Liver (tissue), 9 donors: ENCODE data around the gene ISCA1. TPM values are rescaled to one million over a fixed set of nuclear protein-coding genes. Genes with fewer than 3 reads are reported as not detected.

Experiments
- DNase-seq: peaks from one replicate; pipeline ENCODE4 v3.0.0-alpha.2; 2017; ENCODE audit warnings: low spot score
- H3K27ac ChIP-seq, 2 donors: one replicate each; pipeline ENCODE4 v1.7.0; 2013; ENCODE audit warnings: inconsistent platforms in 2 of 2, low read length in 2 of 2, control low read depth in 1 of 2, low read depth in 1 of 2, mild to moderate bottlenecking in 1 of 2
- H3K27me3 ChIP-seq, 4 donors: one replicate each; pipeline versions ENCODE4 v1.6.1 to v1.7.0; 2013; ENCODE audit warnings: low read length in 3 of 4, inconsistent platforms in 1 of 4, mild to moderate bottlenecking in 1 of 4, moderate library complexity in 1 of 4; ENCODE audit not compliant: control insufficient read depth in 4 of 4, insufficient read depth in 4 of 4
- H3K36me3 ChIP-seq, 4 donors: one replicate each; pipeline versions ENCODE4 v1.6.1 to v1.7.0; 2013; ENCODE audit warnings: low read length in 3 of 4, mild to moderate bottlenecking in 3 of 4, low read depth in 1 of 4, moderate library complexity in 1 of 4; ENCODE audit not compliant: control insufficient read depth in 4 of 4, insufficient read depth in 3 of 4
- H3K4me1 ChIP-seq, 4 donors: one replicate each; pipeline versions ENCODE4 v1.6.1 to v1.7.0; 2013; ENCODE audit warnings: low read length in 3 of 4, mild to moderate bottlenecking in 3 of 4, moderate library complexity in 1 of 4; ENCODE audit not compliant: control insufficient read depth in 4 of 4, insufficient read depth in 4 of 4
- H3K4me3 ChIP-seq, 3 donors: one replicate each; pipeline versions ENCODE4 v1.6.1 to v1.7.0; 2013; ENCODE audit warnings: low read length in 3 of 3, control low read depth in 1 of 3, low read depth in 1 of 3, mild to moderate bottlenecking in 1 of 3
- H3K9ac ChIP-seq, 2 donors: one replicate each; pipeline ENCODE4 v1.7.0; 2013; ENCODE audit warnings: low read length in 2 of 2, mild to moderate bottlenecking in 2 of 2, moderate library complexity in 2 of 2, control low read depth in 1 of 2, low read depth in 1 of 2
- H3K9me3 ChIP-seq, 4 donors: one replicate each; pipeline versions ENCODE4 v1.6.1 to v1.7.0; 2013; ENCODE audit warnings: low read length in 3 of 4; ENCODE audit not compliant: control insufficient read depth in 4 of 4
- ATF3 ChIP-seq: IDR thresholded peaks from 2 replicates; pipeline ENCODE4 v1.6.1; 2016; ENCODE audit warnings: antibody characterized with exemption
- CTCF ChIP-seq: fragments of 150-350 bp; IDR thresholded peaks from 2 replicates; pipeline ENCODE4 v1.5.1; 2017; ENCODE audit warnings: improper control_type of control experiment, low read depth, low read length; ENCODE audit not compliant: missing input control
- EGR1 ChIP-seq, 2 donors: IDR thresholded peaks; 2 replicates each; pipeline ENCODE4 v1.6.1; 2016 to 2018; ENCODE audit warnings: antibody characterized with exemption in 2 of 2, low read depth in 2 of 2
- FOXA1 ChIP-seq: IDR thresholded peaks from 2 replicates; pipeline ENCODE4 v1.6.1; 2016; ENCODE audit warnings: antibody characterized with exemption
- FOXA2 ChIP-seq: IDR thresholded peaks from 2 replicates; pipeline ENCODE4 v1.6.1; 2016; ENCODE audit warnings: antibody characterized with exemption
- GABPA ChIP-seq, 2 donors: IDR thresholded peaks in 1 of 2; conservative IDR thresholded peaks in 1 of 2; 2 replicates each; pipeline ENCODE4 v1.6.1; 2016; ENCODE audit warnings: antibody characterized with exemption in 2 of 2, mild to moderate bottlenecking in 1 of 2, moderate library complexity in 1 of 2
- HNF4A ChIP-seq, 2 donors: conservative IDR thresholded peaks; 2 replicates each; pipeline ENCODE4 v1.6.1; 2016; ENCODE audit warnings: antibody characterized with exemption in 2 of 2, mild to moderate bottlenecking in 2 of 2
- HNF4G ChIP-seq: IDR thresholded peaks from 2 replicates; pipeline ENCODE4 v1.6.1; 2016; ENCODE audit warnings: antibody characterized with exemption
- JUND ChIP-seq, 2 donors: IDR thresholded peaks; 2 replicates each; pipeline ENCODE4 v1.6.1; 2016; ENCODE audit warnings: antibody characterized with exemption in 2 of 2
- MAX ChIP-seq: IDR thresholded peaks from 2 replicates; pipeline ENCODE4 v1.6.1; 2016; ENCODE audit warnings: antibody characterized with exemption
- NR2F2 ChIP-seq: IDR thresholded peaks from 2 replicates; pipeline ENCODE4 v1.6.1; 2016; ENCODE audit warnings: antibody characterized with exemption
- RAD21 ChIP-seq, 2 donors: IDR thresholded peaks; 2 replicates each; pipeline ENCODE4 v1.6.1; 2016; ENCODE audit warnings: antibody characterized with exemption in 2 of 2, mild to moderate bottlenecking in 2 of 2
- REST ChIP-seq: IDR thresholded peaks from 2 replicates; pipeline ENCODE4 v1.6.1; 2016; ENCODE audit warnings: antibody characterized with exemption, mild to moderate bottlenecking
- RXRA ChIP-seq, 2 donors: IDR thresholded peaks; 2 replicates each; pipeline ENCODE4 v1.6.1; 2017 to 2018; ENCODE audit warnings: antibody characterized with exemption in 2 of 2, mild to moderate bottlenecking in 1 of 2
- SP1 ChIP-seq: IDR thresholded peaks from 2 replicates; pipeline ENCODE4 v1.6.1; 2018; ENCODE audit warnings: antibody characterized with exemption, mild to moderate bottlenecking
- TAF1 ChIP-seq: conservative IDR thresholded peaks from 2 replicates; pipeline ENCODE4 v1.6.1; 2016; ENCODE audit warnings: antibody characterized with exemption, mild to moderate bottlenecking
- YY1 ChIP-seq: IDR thresholded peaks from 2 replicates; pipeline ENCODE4 v1.6.1; 2016; ENCODE audit warnings: antibody characterized with exemption, mild to moderate bottlenecking
- ZBTB33 ChIP-seq: IDR thresholded peaks from 2 replicates; pipeline ENCODE4 v1.6.1; 2016; ENCODE audit warnings: antibody characterized with exemption
- WGBS: extraction: QIAGEN DNeasy Blood & Tissue Kit; methylation state at CpG from one replicate; pipeline ENCODE4 v1.1.7; 2013; 5-methylcytosine and 5-hydroxymethylcytosine counted together
- polyA plus RNA-seq, 2 donors: library from polyadenylated mRNA; stranded (reverse) in 1 of 2; unstranded in 1 of 2; fragments of 200-250 nt in 1 of 2; fragments of >200 nt in 1 of 2; fragmentation: Nextera tagmentation in 1 of 2; extraction: Ambion mirVana in 1 of 2; gene quantifications; one replicate each; pipeline versions ENCODE4 v1.2.1 to v1.2.3, GENCODE V29; 2013 to 2015
- total RNA-seq, 2 donors: library from RNA; depleted of rRNA; stranded (reverse); fragments of >200 nt; gene quantifications; one replicate each; pipeline ENCODE4 v1.2.3, GENCODE V29; 2014
- donor health status: healthy.
- donor health status: healthy.
- donor health status: healthy.
- donor health status: healthy.
- donor health status: healthy.

The ISCA1 gene
- total and polyA plus RNA-seq, 4 donors, result 26.6 to 43.2 (median 27.8) TPM

- no peak for DNase-seq
- Histone ChIP-seq H3K9me3 (no peaks in the 10 kb centered on the region), H3K9ac (no peak overlapping the region), H3K36me3 (no peaks in the 10 kb centered on the region), H3K4me1 (peaks cover 0 to 2% (median 0%) of the 10 kb centered on the region in 4 donors), H3K4me3 (no peak overlapping the region), H3K27me3 (no peaks in the 10 kb centered on the region), H3K27ac (no peak overlapping the region)
- TF ChIP-seq REST, result no peak
- no peak for TF ChIP-seq SP1
- no peak for TF ChIP-seq MAX
- TF ChIP-seq RXRA (IDR thresholded peaks at IDR 0.05), result no peak
- peak; percentile 58 for TF ChIP-seq NR2F2
- no peak for TF ChIP-seq ZBTB33
- 68% methylated on average over 2 of the region's 2 CpGs for WGBS
These were observed 40.3 kb downstream of the ISCA1 start for GRCh38 chr9:86242071-86242470.

- H3K36me3 ChIP-seq, result no peaks in the 10 kb centered on the region
- no peak overlapping the region for H3K27ac ChIP-seq
- no peaks in the 10 kb centered on the region for H3K27me3 ChIP-seq
- no peak for DNase-seq
- WGBS, result 89% methylated on average over 7 of the region's 7 CpGs
- no peaks in the 10 kb centered on the region for H3K9me3 ChIP-seq
- no peaks in the 10 kb centered on the region for H3K4me1 ChIP-seq
- H3K4me3 ChIP-seq, result no peak overlapping the region
- H3K9ac ChIP-seq, result no peak overlapping the region
- TF ChIP-seq ATF3 (no peak), YY1 (no peak), RXRA (IDR thresholded peaks at IDR 0.05) (no peak), RAD21 (IDR thresholded peaks at IDR 0.05) (no peak), ZBTB33 (no peak), EGR1 (IDR thresholded peaks at IDR 0.05; ENCODE audit: low read depth in 2 of 2) (no peak), REST (no peak), JUND (IDR thresholded peaks at IDR 0.05) (no peak), SP1 (no peak), NR2F2 (no peak), TAF1 (no peak), CTCF (no peak), GABPA (IDR thresholded peaks at IDR 0.05 in 1 of 2, conservative IDR thresholded peaks at IDR 0.05 in 1 of 2) (no peak), MAX (no peak), FOXA2 (no peak), FOXA1 (no peak), HNF4A (conservative IDR thresholded peaks at IDR 0.05) (no peak), HNF4G (no peak)
These were observed 41.1 kb downstream of the ISCA1 start for GRCh38 chr9:86241216-86241615.
